Measurements from ENCODE around the gene CHST13. TPM values are rescaled to one million over a fixed set of nuclear protein-coding genes. Genes with fewer than 3 reads are reported as not detected.

Gene CHST13
- total RNA-seq, 2 experiments from 2014 or later = not detected

DNA sequence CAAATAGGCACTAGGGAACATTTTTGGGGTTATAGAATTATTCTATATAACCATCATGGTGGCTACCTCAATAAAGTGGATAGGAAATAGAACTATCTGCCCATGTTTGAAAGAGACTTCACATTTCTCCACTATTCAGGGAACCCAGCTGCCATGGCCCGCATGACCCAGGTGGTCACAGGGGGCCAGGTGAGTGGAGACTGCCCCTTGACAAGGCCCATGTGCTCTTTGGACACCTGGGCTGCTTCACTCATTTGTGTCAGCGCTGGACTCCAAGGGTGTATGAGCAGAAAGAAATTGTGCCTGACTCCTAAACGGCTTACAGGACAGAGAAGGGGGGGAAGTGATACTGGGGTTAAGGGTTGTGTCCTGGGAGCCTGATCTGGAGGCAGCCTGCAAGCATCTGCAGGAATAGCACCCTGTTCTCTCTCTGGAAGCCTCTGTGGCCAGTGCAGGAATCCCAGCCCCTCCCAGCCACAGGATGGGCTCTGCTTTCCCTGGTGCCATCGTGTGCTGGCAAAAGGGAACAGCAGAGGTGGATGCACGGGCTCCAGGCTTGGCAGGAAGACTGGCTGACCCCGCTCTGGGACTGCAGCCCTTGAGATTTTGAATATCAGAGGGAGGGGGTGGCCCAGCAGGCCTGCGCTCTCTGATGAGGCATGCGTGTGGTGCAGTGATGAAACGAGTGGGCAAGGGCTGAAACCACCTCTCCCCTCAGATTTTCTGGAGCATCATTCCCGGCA is 43.9 kb downstream of the CHST13 start:
- Mint-ChIP-seq H3K4me1 (ENCODE audit: low read depth) (no peaks in the 10 kb centered on the region), H3K27me3 (peaks cover 18% of the 10 kb centered on the region), H3K36me3 (ENCODE audit: low read depth) (no peaks in the 10 kb centered on the region), H3K9me3 (peaks cover 2% of the 10 kb centered on the region), H3K4me3 (no peak overlapping the region), H3K27ac (no peak overlapping the region)
- TF ChIP-seq, protein P1, sequence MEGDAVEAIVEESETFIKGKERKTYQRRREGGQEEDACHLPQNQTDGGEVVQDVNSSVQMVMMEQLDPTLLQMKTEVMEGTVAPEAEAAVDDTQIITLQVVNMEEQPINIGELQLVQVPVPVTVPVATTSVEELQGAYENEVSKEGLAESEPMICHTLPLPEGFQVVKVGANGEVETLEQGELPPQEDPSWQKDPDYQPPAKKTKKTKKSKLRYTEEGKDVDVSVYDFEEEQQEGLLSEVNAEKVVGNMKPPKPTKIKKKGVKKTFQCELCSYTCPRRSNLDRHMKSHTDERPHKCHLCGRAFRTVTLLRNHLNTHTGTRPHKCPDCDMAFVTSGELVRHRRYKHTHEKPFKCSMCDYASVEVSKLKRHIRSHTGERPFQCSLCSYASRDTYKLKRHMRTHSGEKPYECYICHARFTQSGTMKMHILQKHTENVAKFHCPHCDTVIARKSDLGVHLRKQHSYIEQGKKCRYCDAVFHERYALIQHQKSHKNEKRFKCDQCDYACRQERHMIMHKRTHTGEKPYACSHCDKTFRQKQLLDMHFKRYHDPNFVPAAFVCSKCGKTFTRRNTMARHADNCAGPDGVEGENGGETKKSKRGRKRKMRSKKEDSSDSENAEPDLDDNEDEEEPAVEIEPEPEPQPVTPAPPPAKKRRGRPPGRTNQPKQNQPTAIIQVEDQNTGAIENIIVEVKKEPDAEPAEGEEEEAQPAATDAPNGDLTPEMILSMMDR (IDR thresholded peaks at IDR 0.05) = no peak
- Histone ChIP-seq H3K4me3 (ENCODE audit: low read length) (no peak overlapping the region), H3K36me3 (ENCODE audit: insufficient read depth, low read length) (no peaks in the 10 kb centered on the region), H3K27me3 (ENCODE audit: control insufficient read depth in 1 of 2, insufficient read depth in 2 of 2, low read length in 2 of 2) (no peaks in the 10 kb centered on the region), H3K9me3 (ENCODE audit: control insufficient read depth in 1 of 2, insufficient read depth in 1 of 2, low read length in 2 of 2) (peaks cover 0 to 8% of the 10 kb centered on the region in 2 experiments), H3K4me1 (ENCODE audit: insufficient read depth, low read length) (no peaks in the 10 kb centered on the region), H3K27ac (ENCODE audit: low read depth in 1 of 2, low read length in 2 of 2) (no peak overlapping the region)
- intact Hi-C loops (cut with DNase I, micrococcal nuclease) = no loop called here
- CTCF ChIA-PET = no interaction called here
- ATAC-seq (ENCODE audit: poor library complexity) = no peak
- POLR2A ChIA-PET = no interaction called here
- DNase-seq = no peak

DNA sequence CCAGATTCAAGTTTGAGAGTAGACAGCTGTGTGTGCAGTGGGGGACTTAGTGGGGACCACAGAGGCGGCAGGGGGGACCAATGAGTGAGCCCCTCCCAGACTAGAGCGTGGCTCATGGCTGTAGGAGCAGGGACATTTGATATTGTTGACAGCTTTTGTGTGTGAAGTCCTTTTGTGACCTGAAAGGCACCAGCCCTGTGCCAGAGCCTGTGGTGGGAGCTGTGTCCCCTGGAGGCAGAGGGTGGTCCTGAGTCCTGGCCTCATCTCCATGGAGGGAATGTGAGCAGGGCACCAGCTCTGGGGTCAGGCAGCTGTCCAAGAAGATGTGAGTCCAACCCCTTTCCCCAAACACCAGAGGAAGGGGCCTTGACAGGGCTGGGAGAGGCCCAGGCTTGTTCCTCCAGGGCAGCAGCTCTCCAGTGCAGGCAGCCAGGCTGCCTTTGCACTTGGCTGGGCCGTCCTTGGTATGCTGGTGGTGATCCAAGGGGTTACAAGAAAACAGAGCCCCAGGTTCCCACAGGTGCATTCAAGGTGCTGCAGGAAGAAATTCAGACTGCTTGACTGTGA is 44.9 kb downstream of the CHST13 start:
- peaks cover 20% of the 10 kb centered on the region for H3K27me3 Mint-ChIP-seq

DNA sequence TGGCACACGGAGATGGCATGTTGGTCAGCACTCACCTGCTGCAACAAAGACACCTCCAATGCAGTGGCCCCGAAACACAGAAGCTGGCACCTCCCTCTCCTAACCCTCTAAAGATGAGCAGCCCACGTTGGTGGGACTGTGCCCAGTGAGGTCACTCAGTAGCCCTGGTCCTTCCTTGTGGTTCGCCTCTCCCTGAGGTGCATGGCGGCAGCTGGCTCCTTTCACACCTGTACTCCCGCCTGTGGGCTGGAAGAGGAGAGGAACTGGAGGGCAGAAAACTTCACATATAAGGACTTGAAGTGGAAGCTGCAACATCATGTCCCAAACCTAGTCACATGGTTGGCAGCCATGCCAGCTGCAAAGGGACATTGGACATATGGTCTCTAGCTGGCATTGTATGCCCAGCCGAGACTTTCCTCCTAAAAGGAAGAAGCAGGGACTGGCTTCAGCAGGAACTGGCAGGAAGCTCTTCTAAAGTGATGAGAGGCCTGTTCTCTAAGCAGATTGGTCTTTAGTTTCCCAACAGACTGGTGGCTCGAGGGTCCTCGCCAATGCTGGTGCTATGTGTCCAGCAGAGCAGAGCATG is 45.5 kb downstream of the CHST13 start:
- no peaks in the 10 kb centered on the region for H3K36me3 Mint-ChIP-seq (ENCODE audit: low read depth)
- intact Hi-C loops (cut with DNase I, micrococcal nuclease) = no loop called here

More for the DNA sequence above, 44.9 kb downstream of the CHST13 start:
- no peaks in the 10 kb centered on the region for H3K4me1 Mint-ChIP-seq (ENCODE audit: low read depth)
- H3K9me3 Mint-ChIP-seq = no peaks in the 10 kb centered on the region
- ChIA-PET POLR2A (no interaction called here), CTCF (no interaction called here)
- H3K27ac Mint-ChIP-seq = no peak overlapping the region
- intact Hi-C loops (cut with DNase I, micrococcal nuclease) = no loop called here
- no peaks in the 10 kb centered on the region for H3K27me3 ChIP-seq (ENCODE audit: control insufficient read depth in 1 of 2, insufficient read depth in 2 of 2, low read length in 2 of 2)
- TF ChIP-seq, protein P1 (IDR thresholded peaks at IDR 0.05) = no peak
- H3K4me3 ChIP-seq (ENCODE audit: low read length) = no peak overlapping the region
- H3K9me3 ChIP-seq (ENCODE audit: control insufficient read depth in 1 of 2, insufficient read depth in 1 of 2, low read length in 2 of 2) = no peaks in the 10 kb centered on the region
- DNase-seq (no peak), ATAC-seq (ENCODE audit: poor library complexity) (no peak)
- no peaks in the 10 kb centered on the region for H3K36me3 Mint-ChIP-seq (ENCODE audit: low read depth)
- H3K4me3 Mint-ChIP-seq = no peak overlapping the region
- no peaks in the 10 kb centered on the region for H3K4me1 ChIP-seq (ENCODE audit: insufficient read depth, low read length)
- no peak overlapping the region for H3K27ac ChIP-seq (ENCODE audit: low read depth in 1 of 2, low read length in 2 of 2)
- no peaks in the 10 kb centered on the region for H3K36me3 ChIP-seq (ENCODE audit: insufficient read depth, low read length)

More for the DNA sequence above, 45.5 kb downstream of the CHST13 start:
- ATAC-seq (ENCODE audit: poor library complexity) = no peak
- H3K4me1 ChIP-seq (ENCODE audit: insufficient read depth, low read length) = no peaks in the 10 kb centered on the region
- H3K4me3 Mint-ChIP-seq = no peak overlapping the region
- POLR2A ChIA-PET = no interaction called here
- no peak overlapping the region for H3K27ac ChIP-seq (ENCODE audit: low read depth in 1 of 2, low read length in 2 of 2)
- H3K4me1 Mint-ChIP-seq (ENCODE audit: low read depth) = no peaks in the 10 kb centered on the region
- no peak overlapping the region for H3K4me3 ChIP-seq (ENCODE audit: low read length)
- H3K27ac Mint-ChIP-seq = no peak overlapping the region
- no peaks in the 10 kb centered on the region for H3K9me3 Mint-ChIP-seq
- peaks cover 21% of the 10 kb centered on the region for H3K27me3 Mint-ChIP-seq
- no peaks in the 10 kb centered on the region for H3K27me3 ChIP-seq (ENCODE audit: control insufficient read depth in 1 of 2, insufficient read depth in 2 of 2, low read length in 2 of 2)
- DNase-seq = no peak
- H3K9me3 ChIP-seq (ENCODE audit: control insufficient read depth in 1 of 2, insufficient read depth in 1 of 2, low read length in 2 of 2) = no peaks in the 10 kb centered on the region
- H3K36me3 ChIP-seq (ENCODE audit: insufficient read depth, low read length) = no peaks in the 10 kb centered on the region
- TF ChIP-seq, protein P1 (IDR thresholded peaks at IDR 0.05) = no peak
- CTCF ChIA-PET = no interaction called here
